ENCODE measurements around the gene CERS5.
"Not testable (repeated sequence)": the region's sequence is repeated elsewhere in the genome, so short reads cannot be mapped to it uniquely, and the experiment has no call there.

Gene CERS5

GRCh38 chr12:50186681-50187080 is 19.5 kb upstream of the CERS5 start:
- no peak for DNase-seq

DNA sequence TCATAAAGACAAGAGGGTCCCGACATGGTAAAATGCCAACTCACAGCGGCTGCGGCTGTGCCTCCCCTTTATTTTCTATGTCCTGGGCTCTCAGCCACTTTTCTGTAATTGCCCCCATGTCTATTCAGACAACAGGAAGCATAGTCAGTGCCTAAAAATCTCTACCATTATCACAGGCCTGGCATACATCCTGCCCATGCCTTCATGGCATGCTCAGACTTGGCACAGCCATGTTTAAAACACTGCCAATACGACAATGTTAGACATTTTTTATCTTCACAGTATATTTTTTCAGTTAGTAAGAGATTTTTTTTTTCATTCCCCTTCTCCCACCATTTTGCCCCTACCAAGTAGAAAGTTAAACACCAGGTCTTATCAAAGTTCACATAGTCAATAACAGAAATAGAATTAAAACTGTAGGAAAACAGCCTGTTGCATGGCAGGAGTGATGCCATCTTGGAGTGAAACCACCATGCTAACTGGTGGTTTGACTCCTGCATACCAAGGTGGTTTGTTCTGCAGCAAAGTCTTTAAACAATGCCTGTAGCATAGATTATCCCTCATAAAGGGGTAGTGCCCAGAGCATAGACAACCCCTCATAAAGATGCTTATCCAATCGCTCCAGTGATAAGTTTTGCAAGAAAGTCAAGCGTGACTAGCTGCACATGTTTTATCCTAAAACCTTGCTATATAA is 18.9 kb upstream of the CERS5 start:
- DNase-seq = no peak

DNA sequence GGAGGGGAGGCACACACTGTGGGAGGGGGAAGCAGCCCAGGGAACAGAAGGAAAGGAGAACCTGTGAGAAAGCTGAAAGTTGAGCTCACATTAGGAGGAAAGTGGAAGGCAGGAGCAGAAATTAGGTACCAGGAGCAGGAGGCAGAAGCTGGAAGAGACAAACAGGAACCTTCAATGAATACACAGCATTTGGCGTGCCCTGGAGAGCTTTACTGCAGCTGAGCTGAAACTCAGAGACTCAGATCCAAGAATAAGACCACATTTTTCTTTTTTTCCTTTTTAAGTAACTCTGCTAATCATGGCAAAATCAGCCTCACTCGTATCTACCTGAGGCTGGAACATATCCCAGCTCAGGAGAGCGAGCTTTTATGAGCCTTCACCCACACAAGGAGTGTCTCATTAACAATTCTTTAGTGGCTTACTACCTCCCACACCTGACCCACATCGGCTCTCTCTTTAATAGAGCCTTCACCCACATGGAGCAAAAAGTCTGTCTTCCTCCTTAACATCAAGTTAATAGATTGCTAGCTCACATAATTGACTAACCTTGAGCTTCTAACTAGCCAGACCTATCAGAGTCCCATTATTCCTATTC is 18.2 kb upstream of the CERS5 start:
- no peak for DNase-seq

DNA sequence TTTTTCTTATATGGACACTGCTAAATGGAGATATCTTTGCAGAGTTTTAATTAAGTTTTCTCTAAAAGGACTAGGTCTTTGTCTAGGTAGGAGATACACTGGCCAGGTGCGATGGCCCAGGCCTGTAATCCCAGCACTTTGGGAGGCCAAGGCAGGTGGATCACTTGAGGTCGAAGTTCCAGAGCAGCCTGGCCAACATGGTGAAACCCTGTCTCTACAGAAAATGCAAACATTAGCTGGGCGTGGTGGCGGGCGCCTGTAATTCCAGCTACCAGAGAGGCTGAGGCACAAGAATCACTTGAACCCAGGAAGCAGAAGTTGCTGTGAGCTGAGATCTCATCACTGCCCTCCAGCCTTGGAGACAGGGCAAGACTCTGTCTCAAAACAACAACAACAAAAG is 17.1 kb upstream of the CERS5 start:
- no peak for DNase-seq

DNA sequence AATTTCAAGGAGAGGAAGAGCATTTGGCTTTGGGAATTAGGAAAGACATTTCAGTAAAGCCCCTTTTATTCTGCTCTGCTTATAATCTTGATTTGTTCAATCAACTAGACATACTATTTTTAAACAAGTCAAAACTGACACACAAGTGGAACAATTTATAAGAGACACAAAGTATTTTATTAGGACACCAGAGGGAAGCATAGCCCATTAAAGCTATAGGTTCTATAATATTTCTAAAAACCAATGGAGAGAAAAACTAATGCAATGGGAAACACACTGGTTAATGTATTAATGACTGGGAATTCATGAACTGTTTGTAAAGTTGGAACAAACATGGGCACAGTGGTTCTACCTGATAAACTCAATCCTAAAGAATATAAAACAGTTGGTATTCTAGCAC is 15.3 kb upstream of the CERS5 start:
- DNase-seq = no peak

DNA sequence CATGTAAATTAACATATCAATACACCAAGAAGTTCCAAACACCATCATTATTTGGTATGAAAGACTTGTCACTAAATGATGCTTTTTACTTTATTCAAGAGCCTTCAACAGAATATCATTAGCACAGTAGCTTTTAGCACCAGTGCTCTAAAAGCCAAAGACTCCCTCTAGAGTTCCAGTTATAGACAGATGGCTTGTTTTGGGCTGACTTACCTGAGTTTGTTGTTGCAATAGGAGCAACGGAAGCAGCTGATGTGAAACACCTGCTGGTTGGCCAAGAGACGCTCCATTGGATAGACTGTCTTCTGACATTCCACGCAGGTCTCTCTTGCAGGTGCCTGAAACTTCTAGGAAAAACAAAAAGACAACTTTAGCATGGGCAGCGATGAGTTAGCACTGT is 14.5 kb upstream of the CERS5 start:
- no peak for DNase-seq

- no peak for DNase-seq
Measured at GRCh38 chr12:50175716-50176026, 8.5 kb upstream of the CERS5 start.

GRCh38 chr12:50174971-50175715 is 8.0 kb upstream of the CERS5 start:
- DNase-seq = no peak

- peak; percentile 55 for DNase-seq
Measured at GRCh38 chr12:50166799-50167048, 445 bp downstream of the CERS5 start.

DNA sequence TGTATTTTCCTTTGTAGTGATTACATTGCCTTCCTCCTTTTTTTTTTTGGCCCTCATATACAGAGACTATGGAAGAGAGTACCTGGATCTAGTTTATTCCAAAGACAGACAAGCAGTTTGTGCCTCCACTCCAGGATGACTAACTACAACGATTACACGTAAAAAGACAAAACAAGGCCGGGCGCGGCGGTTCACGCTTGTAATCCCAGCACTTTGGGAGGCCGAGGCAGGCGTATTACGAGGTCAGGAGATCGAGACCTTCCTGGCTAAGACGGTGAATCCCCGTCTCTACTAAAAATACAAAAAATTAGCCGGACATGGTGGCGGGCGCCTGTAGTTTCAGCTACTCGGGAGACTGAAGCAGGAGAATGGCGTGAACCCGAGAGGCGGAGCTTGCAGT is 2.2 kb downstream of the CERS5 start:
- DNase-seq = no peak

DNA sequence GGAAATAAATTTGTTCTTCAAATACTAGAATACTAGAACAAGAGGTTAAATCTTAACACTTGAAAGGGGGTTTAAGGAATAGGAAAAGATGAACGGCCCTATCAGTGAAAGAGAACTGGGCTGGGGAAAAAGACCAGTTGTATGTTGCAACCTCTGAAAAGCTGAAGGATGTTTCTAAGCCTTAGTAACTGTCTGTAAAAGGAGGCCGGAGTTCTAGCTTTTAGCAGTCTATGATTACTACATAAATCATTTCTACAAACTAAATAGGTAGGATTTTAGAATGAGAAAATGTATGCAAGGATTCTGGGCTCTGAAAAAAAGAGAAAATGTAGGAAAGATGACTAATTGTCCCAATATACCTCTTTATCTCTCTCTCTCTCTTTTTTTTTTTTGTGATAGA is 4.9 kb downstream of the CERS5 start:
- no peak for DNase-seq

DNA sequence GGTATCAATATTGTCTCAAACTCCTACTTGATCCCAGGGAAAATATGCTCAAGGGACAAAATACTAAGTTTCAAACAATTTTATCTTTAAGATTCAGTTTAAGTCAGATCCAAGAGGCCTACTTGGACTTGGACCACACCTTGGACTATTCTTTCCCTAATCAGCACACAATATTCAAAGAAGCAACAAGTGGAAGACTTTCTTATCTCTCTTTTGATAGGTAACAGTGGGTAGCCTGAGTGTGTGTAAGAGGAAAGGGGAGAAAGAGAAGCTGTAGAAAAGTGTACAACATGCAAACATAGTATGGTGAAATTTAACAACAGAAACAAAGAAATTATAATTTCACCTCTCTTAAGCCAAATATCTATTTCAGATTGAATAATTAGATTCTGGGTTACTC is 6.5 kb downstream of the CERS5 start:
- DNase-seq = no peak

- no peak for DNase-seq
Measured at GRCh38 chr12:50157259-50157658, 9.9 kb downstream of the CERS5 start.

DNA sequence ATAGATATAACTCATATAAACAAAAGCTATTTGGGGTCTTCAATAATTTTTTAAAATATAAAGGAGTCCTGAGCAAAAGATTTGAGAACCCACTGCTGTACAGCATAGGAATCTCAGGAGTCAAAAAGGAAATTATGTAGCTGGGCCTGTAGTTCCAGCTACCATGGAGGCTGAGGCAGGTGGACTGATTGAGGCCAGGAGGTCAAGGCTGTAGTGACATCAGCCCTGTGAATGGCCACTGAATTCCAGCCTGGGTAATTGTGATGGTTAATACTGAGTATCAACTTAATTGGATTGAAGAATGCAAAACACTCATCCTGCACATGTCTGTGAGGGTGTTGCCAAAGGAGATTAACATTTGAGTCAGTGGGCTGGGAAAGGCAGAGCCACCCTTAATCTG is 10.5 kb downstream of the CERS5 start:
- DNase-seq = no peak

DNA sequence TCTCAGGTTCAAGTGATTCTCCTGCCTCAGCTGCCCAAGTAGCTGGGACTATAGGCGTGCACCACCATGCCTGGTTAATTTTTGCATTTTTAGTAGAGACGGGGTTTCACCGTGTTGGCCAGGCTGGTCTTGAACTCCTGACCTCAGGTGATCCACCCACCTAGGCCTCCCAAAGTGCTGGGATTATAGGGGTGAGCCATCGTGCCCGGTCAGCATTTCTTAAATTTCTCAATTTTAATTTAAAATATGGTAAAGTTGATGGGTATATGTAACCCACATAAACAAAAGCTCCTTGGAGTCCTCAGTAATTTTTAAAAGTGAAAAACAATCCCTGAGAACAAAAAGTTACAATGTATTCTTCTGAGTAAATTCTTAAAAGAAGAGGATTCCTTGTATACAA is 12.2 kb downstream of the CERS5 start:
- DNase-seq = not testable (repeated sequence)

DNA sequence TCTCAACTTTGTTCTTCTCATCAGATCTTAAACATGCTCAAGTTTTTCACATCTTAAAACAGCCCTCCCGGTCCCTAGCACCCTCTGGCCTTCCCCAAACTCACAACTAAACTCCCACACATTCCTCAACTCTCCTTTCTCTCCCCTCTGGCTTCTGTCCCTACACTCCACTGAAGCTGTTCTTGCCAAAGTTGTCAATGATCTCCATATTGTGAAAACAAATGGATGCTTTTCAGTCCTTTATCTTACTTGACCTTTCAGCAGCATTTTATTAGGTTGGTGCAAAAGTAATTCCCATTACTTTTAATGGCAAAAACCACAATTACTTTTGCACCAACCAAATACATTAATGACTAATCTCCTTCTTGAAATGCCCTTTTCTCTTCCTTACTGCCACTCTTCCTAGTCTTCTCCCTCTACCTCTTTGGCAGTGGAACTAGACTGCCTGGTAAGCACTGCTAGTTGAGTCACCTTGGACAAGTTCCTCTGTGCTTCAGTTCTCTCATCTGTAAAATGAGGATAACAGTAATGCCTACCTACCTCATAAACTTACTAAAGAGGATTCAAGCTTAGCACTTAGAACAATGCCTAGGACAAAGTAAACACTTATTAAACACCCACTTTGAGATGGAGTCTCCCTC is 16.0 kb downstream of the CERS5 start:
- no peak for DNase-seq

- DNase-seq = no peak
Measured at GRCh38 chr12:50149311-50149710, 17.9 kb downstream of the CERS5 start.

DNA sequence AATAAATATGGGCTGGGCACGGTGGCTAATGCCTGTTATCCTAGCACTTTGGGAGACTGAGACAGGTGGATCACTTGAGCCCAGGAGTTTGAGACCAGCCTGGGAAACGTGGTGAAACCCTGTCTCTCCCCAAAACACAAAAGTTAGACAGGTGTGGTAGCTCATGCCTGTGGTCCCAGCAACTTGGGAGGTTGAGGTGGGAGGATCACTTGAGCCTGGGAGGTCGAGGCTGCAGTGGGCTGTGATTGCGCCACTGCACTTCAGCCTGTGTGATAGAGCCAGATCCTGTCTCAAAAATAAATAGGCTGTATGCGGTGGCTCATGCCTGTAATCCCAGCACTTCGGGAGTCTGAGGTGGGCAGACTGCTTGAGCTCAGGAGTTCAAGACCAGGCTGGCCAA is 19.2 kb downstream of the CERS5 start:
- DNase-seq = not testable (repeated sequence)

DNA sequence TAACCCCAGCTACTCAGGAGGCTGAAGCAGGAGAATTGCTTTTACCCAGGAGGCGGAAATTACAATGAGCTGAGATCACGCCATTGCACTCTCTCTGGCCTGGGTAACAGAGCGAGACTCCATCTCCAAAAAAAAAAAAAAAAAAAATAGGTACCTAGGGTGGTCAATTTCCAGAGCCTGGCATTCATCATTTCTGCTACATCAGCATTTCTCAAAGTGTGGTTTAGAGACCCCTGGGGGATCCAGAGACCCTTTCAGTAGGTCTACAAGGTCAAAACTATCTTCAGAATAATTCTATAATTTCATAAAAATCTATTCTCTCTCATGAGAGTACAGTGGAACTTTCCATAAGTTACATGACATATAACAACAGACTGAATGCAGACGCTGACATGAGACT is 19.9 kb downstream of the CERS5 start:
- no peak for DNase-seq

- no peak for DNase-seq
Measured at GRCh38 chr12:50145439-50145838, 21.7 kb downstream of the CERS5 start.

DNA sequence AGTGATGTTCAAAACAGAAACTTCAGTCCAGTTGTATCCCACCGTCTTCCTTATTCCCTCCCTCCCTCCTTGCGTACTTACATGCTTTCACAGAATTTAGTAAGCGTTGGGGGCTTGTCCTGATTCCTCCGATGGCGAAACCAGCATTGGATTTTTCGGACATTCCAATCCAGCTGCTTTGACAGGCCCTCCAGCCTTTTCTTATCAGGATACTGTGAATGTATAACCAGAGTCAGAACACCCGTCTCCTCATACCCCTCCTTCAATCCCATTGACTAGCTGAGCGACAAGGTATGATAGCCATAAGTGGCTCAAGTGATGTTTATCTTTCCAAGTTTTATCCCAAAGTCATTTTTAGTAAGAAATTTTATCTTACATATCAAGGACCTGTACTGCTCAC is 24.2 kb downstream of the CERS5 start:
- no peak for DNase-seq

DNA sequence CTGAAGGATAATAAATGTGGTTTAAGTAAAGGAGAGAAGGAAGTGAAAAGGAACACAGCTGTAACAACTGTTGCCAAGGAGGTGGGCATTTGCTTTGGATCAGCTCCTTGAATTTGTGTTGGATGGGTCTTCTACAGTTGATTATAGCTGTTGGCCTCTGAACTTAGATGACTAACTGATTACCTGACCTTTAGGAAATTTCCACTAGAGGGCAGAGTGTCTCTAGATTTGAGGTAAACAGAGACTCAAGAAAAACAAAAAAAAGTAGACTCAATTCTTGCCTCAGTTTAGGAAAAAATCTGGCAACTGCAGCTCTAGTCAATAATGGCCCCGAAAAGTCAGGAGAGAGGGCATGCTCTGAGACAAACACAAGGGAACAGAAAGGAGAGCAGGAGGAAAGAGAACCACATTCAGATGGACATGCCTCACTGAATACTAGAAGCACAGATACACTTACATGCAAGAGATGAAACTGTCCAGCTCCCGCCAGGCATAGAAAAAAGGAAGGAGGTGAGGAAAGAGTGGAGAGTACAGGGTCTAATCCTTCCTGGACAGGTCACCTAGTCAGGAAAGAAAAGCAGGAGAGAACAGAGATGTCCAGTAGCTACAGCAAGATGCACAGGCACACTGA is 34.5 kb downstream of the CERS5 start:
- DNase-seq = no peak

DNA sequence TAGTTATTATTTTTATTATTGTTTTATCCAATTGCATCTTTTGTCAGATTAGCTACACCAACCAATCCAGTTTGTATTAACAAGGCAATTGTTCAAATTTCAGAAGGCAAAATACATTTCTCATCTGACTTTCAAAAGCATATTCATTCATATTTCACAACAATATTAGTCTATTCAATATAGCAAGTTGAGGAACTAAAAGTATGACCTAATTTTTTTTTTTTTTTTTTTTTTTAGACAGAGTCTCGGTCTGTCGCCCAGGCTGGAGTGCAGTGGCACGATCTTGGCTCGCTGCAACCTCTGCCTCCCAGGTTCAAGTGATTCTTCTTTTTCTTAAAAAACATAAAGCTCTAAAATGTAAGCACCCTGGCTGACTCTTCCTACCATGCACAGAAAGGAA is 37.9 kb downstream of the CERS5 start:
- no peak for DNase-seq

DNA sequence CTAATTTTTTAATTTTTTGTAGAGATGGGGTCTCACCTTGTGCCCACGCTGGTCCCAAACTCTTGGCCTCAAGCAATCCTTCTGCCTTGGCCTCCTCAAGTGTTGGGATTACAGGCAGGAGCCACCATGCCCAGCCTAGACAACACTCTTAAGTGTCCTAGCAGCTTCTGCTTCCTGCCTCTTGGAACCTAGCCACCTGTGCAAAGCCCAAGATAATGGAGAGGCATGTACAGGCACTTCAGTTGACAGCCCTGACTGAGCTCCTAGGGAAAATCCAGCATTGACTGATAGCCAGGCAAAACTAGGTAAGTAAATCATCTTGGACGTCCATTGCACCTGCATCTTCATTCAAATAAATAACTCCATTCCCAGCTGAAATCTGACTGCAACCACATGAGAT is 39.6 kb downstream of the CERS5 start:
- no peak for DNase-seq

Data from stimulated activated naive CD4-positive, alpha-beta T cell treated with Interleukin-2 at 50 U/mL for 16 hours (primary cell).